OCI-LY1 (cell line): ENCODE data around the gene NCSTN.

Experiments
- H2AFZ ChIP-seq: fragments of 200-600 bp; sonication (generic), shearing (Covaris generic); 2 replicates; pipeline ENCODE4 v1.6.0; 2014; ENCODE audit warnings: antibody characterized with exemption, mild to moderate bottlenecking, low read length
- H3F3A ChIP-seq: fragments of 200-600 bp; sonication (generic), shearing (Covaris generic); 2 replicates; pipeline ENCODE4 v1.6.0; 2014; ENCODE audit warnings: mild to moderate bottlenecking, antibody characterized with exemption, low read length, moderate library complexity; ENCODE audit not compliant: insufficient read depth
- H3K27ac ChIP-seq: fragments of 200-600 bp; sonication (generic); 2 replicates; pipeline ENCODE4 v1.5.1; 2014; ENCODE audit warnings: low read length, mixed run types, mild to moderate bottlenecking, low read depth; ENCODE audit not compliant: poor library complexity, severe bottlenecking
- H3K27me3 ChIP-seq: fragments of 200-600 bp; sonication (generic); 2 replicates; pipeline ENCODE4 v1.6.0; 2014; ENCODE audit warnings: antibody characterized with exemption, mild to moderate bottlenecking, low read length, moderate library complexity; ENCODE audit not compliant: insufficient read depth
- H3K36me3 ChIP-seq: fragments of 200-600 bp; sonication (generic); 2 replicates; pipeline ENCODE4 v1.6.1; 2014; ENCODE audit warnings: mild to moderate bottlenecking, antibody characterized with exemption, low read length, moderate library complexity, mixed read lengths; ENCODE audit not compliant: insufficient read depth
- H3K4me1 ChIP-seq: fragments of 200-600 bp; sonication (generic); 2 replicates; pipeline ENCODE4 v1.5.1; 2014; ENCODE audit warnings: mild to moderate bottlenecking, low read length, moderate library complexity; ENCODE audit not compliant: insufficient read depth, severe bottlenecking
- H3K4me2 ChIP-seq: fragments of 200-600 bp; sonication (generic), shearing (Covaris generic); 2 replicates; pipeline ENCODE4 v1.6.1; 2014; ENCODE audit warnings: low read length
- H3K4me3 ChIP-seq: fragments of 200-600 bp; sonication (generic); 2 replicates; pipeline ENCODE4 v1.5.1; 2014; ENCODE audit warnings: low read length, low read depth, mild to moderate bottlenecking, mixed read lengths; ENCODE audit not compliant: poor library complexity, severe bottlenecking
- H3K79me2 ChIP-seq: fragments of 200-600 bp; shearing (Covaris generic); 2 replicates; pipeline ENCODE4 v1.6.1; 2016; ENCODE audit warnings: mixed run types, low read length, mixed read lengths; ENCODE audit not compliant: insufficient read depth
- H3K9ac ChIP-seq: fragments of 200-600 bp; sonication (generic), shearing (Covaris generic); 2 replicates; pipeline ENCODE4 v1.6.1; 2014; ENCODE audit warnings: mild to moderate bottlenecking, low read length, mixed read lengths
- H3K9me2 ChIP-seq: fragments of 200-600 bp; sonication (generic), shearing (Covaris generic); 2 replicates; pipeline ENCODE4 v1.6.1; 2014; ENCODE audit warnings: low read depth, mild to moderate bottlenecking, low read length, mixed read lengths
- H3K9me3 ChIP-seq: fragments of 200-600 bp; shearing (Covaris generic); 2 replicates; pipeline ENCODE4 v1.6.1; 2014; ENCODE audit warnings: low read length, mixed read lengths
- H4K20me1 ChIP-seq: fragments of 200-600 bp; sonication (generic), shearing (Covaris generic); 2 replicates; pipeline ENCODE4 v1.6.0; 2016; ENCODE audit warnings: mild to moderate bottlenecking, low read length; ENCODE audit not compliant: insufficient read depth
- EZH2 ChIP-seq: fragments of 200-600 bp; sonication (generic), shearing (Covaris generic); IDR thresholded peaks from 2 replicates; pipeline ENCODE4 v1.8.0; 2017; ENCODE audit warnings: borderline replicate concordance, mixed run types, mild to moderate bottlenecking, antibody characterized with exemption, low read length, moderate library complexity, mixed read lengths
- TF ChIP-seq, protein P1 (sequence below): fragments of 200-600 bp; sonication (generic), shearing (Covaris generic); IDR thresholded peaks from 2 replicates; pipeline ENCODE4 v1.5.1; 2017; ENCODE audit warnings: mild to moderate bottlenecking, antibody characterized with exemption, low read length, moderate library complexity, mixed read lengths

NCSTN gene

DNA sequence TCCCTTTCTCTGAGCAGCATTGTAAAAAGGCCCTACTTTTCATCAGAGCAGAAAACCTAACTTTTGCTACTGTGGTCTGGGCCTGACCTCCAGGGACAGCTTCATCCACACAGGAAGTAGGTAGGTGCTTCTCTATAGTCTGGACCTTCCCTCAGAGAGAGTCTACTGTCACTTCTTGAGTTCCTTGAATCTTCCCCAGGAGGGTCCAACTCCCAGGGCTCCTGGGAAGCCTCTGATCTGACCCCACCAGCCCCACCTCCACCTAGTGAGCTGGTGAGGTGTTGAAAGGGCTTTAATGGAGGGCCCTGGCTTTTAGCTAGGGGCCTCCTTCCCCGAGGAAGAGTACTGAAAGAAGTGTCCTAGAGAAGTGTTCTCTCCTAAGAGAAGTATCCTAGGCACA is 54.5 kb downstream of the NCSTN start:
- no peaks in the 10 kb centered on the region for H3K79me2 ChIP-seq
- H3K9ac ChIP-seq: no peak overlapping the region
- H3K27ac ChIP-seq: no peak overlapping the region
- peaks cover 13% of the 10 kb centered on the region for H3K4me1 ChIP-seq
- no peaks in the 10 kb centered on the region; the same call in 1 of the 2 replicates for H3F3A ChIP-seq
- no peaks in the 10 kb centered on the region; the same call in 1 of the 2 replicates for H3K36me3 ChIP-seq
- H4K20me1 ChIP-seq: no peaks in the 10 kb centered on the region
- H3K9me3 ChIP-seq: no peaks in the 10 kb centered on the region
- H2AFZ ChIP-seq: no peak overlapping the region
- H3K27me3 ChIP-seq: 0 out of 2 replicates have a peak, but pooled peaks cover 6% of the 10 kb centered on the region
- TF ChIP-seq EZH2: no peak
- TF ChIP-seq, protein P1, sequence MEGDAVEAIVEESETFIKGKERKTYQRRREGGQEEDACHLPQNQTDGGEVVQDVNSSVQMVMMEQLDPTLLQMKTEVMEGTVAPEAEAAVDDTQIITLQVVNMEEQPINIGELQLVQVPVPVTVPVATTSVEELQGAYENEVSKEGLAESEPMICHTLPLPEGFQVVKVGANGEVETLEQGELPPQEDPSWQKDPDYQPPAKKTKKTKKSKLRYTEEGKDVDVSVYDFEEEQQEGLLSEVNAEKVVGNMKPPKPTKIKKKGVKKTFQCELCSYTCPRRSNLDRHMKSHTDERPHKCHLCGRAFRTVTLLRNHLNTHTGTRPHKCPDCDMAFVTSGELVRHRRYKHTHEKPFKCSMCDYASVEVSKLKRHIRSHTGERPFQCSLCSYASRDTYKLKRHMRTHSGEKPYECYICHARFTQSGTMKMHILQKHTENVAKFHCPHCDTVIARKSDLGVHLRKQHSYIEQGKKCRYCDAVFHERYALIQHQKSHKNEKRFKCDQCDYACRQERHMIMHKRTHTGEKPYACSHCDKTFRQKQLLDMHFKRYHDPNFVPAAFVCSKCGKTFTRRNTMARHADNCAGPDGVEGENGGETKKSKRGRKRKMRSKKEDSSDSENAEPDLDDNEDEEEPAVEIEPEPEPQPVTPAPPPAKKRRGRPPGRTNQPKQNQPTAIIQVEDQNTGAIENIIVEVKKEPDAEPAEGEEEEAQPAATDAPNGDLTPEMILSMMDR: no peak
- H3K4me3 ChIP-seq: no peak overlapping the region
- no peak overlapping the region for H3K4me2 ChIP-seq
- H3K9me2 ChIP-seq: no peaks in the 10 kb centered on the region

- TF ChIP-seq, protein P1: no peak
- TF ChIP-seq EZH2: no peak
- Histone ChIP-seq H3K4me1 (peaks cover 13% of the 10 kb centered on the region), H3F3A (no peaks in the 10 kb centered on the region), H2AFZ (no peak overlapping the region), H3K9me3 (no peaks in the 10 kb centered on the region), H3K4me3 (no peak overlapping the region), H3K4me2 (no peak overlapping the region), H3K79me2 (no peaks in the 10 kb centered on the region), H4K20me1 (no peaks in the 10 kb centered on the region), H3K9me2 (no peaks in the 10 kb centered on the region), H3K9ac (no peak overlapping the region), H3K27ac (no peak overlapping the region), H3K36me3 (no peaks in the 10 kb centered on the region), H3K27me3 (0 out of 2 replicates have a peak, but pooled peaks cover 6% of the 10 kb centered on the region)
Measured at GRCh38 chr1:160398823-160399222, 55.6 kb downstream of the NCSTN start.

GRCh38 chr1:160399544-160400222 is 56.5 kb downstream of the NCSTN start:
- Histone ChIP-seq H3F3A (no peaks in the 10 kb centered on the region), H3K27ac (no peak overlapping the region), H3K4me2 (peak overlapping the region; percentile 66), H3K4me1 (peaks cover 13% of the 10 kb centered on the region), H3K9me3 (no peaks in the 10 kb centered on the region), H3K4me3 (peak overlapping the region; percentile 53), H3K79me2 (no peaks in the 10 kb centered on the region), H3K36me3 (no peaks in the 10 kb centered on the region), H3K9ac (peak overlapping the region; percentile 53; the same call in 1 of the 2 replicates), H4K20me1 (no peaks in the 10 kb centered on the region), H3K9me2 (no peaks in the 10 kb centered on the region), H2AFZ (no peak overlapping the region), H3K27me3 (0 out of 2 replicates have a peak, but pooled peaks cover 6% of the 10 kb centered on the region)
- TF ChIP-seq, protein P1: no peak
- TF ChIP-seq EZH2: no peak
